Posterior cingulate gyrus (tissue), 11 donors: ENCODE measurements around the gene HMGCL.
"Not testable (repeated sequence)": the region's sequence is repeated elsewhere in the genome, so short reads cannot be mapped to it uniquely, and the experiment has no call there.

Source experiments
- DNase-seq, 10 donors: peaks; one replicate each; pipeline versions ENCODE4 v3.0.0 to v3.0.0-alpha.2; 2020 to 2021; ENCODE audit warnings: mixed read lengths in 3 of 10
- intact Hi-C: fragments of 100-400 bp; cut with DNase I; formaldehyde crosslinking; loops from one replicate; pipeline ENCODE4 v1.15.1; 2023

Gene HMGCL

DNA sequence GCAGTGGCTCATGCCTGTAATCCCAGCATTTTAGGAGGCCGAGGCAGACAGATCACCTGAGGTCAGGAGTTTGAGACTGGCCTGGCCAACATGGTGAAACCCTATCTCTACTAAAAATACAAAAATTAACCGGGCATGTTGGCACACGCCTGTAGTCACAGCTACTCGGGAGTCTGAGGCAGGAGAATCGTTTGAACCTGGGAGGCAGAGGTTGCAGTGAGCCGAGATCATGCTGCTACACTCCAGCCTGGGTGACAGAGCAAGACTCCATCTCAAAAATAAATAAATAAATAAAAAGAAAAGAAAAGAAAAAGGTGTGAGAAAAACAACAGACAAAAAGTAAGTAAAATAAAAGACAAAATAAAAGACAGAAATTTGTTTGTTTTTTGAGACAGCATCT lies 8.9 kb upstream of the HMGCL start:
- DNase-seq, intact Hi-C loops: not testable (repeated sequence)

GRCh38 chr1:23827717-23828116 lies 2.5 kb upstream of the HMGCL start:
- intact Hi-C loops, result loop anchor here (5.0 kb wide), 1 partner anchor 40 kb away; the partner anchor contains the start of gene FUCA1
- DNase-seq, result no peak

DNA sequence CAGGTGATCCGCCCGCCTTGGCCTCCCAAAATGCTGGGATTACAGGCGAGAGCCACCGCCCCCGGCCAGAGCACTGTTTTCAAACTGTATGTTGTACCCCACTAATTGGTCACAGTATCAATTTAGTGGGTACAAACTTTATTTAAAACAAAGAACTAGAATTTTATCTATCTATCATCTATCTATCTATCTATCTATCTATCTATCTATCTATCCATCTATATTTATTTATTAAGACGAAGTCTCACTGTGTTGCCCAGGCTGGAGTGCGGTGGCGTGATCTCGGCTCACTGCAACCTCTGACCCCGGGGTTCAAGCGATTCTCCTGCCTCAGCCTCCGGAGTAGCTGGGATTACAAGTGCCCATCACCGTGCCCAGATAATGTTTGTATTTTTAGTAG lies 1.4 kb upstream of the HMGCL start:
- DNase-seq, result not testable (repeated sequence)
- intact Hi-C loops, result loop anchor here (5.0 kb wide), 1 partner anchor 41 kb away; the partner anchor contains the start of gene FUCA1

DNA sequence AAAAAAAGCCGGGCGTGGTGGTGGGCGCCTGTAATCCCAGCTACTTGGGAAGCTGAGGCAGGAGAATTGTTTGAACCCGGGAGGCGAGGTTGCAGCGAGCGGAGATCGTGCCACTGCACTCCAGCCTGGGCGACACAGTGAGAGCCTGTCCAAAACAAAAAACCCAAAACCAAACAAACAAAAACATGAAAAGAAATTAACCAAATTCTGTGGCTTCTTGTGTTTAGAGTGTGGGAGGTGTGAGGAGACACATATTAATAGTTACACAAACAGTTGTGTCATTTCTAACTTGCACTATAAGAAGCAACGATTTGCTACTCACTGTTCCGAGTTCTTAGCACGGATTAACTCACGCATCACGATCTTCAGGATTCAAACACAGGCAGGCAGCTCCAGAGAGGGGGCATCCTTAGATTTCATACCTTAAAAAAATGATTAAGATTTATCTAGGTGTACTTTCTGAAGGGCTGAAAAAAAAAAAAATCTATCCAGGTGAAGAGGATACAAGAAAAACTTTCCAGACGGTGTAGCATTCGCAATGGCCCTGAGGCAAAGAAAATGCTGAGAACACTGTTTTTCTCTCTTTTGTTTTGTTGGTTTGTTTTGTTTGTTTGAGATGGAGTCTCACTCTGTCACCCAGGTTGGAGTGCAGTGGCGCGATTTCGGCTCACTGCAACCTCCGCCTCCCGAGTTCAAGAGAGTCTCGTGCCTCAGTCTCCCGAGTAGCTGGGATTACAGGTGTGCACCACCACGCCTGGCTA lies 713 bp upstream of the HMGCL start:
- DNase-seq, result peak in 1 of 10 donors; percentile 81
- intact Hi-C loops, result loop anchor here (5.0 kb wide), 1 partner anchor 41 kb away; the partner anchor contains the start of gene FUCA1

DNA sequence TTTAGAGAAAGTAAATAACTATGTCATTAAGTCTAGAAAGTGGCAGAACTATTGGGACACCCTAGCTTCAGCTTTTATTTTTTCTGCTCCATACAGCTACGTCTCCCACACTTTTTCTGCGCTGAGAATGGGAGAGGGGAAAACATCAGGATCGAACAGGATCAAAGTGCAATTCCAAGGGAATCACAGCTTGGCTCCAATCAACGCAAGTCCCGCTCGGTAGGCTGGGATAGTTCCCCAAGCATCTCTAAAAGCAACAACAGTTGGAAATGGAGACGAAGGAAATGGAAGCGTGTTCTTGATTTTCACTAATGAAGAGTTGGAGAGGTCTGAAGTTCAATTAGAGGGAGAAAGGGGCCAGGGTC lies 536 bp downstream of the HMGCL start:
- intact Hi-C loops, result loop anchor here (5.0 kb wide), 1 partner anchor 43 kb away; the partner anchor contains the start of gene FUCA1
- DNase-seq, result no peak

DNA sequence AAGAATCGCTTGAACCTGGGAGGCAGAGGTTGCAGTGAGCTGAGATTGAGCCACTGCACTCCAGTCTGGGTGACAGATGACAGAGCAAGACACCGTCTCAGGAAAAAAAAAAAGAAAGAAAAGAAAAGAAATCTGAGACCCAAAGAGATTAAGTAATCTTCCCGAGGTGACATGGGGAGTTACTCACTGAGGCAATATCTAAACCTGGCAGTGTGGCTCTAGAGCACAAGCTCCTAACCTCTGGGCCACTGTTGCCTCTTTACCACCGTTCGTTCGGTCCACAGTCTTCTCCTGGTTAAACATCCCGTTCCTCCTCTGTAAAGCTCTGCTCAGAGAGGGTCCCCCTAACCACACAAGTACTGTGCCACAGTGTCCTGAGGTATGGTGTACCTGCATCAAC lies 1.5 kb downstream of the HMGCL start:
- intact Hi-C loops, result no loop called here
- DNase-seq, result no peak

DNA sequence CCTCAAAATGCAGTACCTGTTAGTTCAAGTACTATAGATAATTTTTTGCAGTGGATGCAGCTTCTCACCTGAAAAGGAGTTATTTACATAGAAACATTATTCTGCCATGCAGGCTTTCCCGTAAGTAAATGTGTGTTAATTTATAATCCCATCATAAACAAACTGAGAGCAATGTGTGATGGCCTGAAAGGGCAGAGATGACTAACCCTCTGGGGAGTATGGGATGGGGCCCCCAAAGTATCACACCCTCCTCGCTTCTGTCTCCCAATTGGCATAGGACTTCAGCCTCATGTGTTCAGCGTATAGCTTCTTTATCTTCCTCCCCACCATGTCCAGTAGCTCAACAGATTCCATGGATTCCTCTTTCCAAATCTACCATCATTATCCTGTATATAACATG lies 7.6 kb downstream of the HMGCL start:
- no peak for DNase-seq
- intact Hi-C loops, result no loop called here

DNA sequence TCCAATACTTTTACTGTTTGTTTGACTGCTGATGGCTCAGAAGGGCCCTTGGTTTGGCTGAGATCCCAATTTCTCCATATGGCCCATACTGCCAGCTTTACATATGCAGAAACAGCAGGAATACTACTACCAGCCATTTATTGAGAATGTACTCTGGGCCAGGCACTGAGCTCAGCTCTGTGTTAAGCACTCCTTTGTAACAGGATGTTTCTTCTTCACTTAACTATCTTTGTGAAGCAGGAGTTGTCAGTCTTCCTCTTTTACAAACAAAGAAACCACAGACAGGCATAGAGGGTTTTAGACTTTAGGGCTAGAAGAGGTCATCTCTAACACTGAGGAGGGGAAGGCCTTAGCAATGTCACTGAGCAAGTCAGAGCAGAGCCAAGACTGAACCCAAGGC lies 8.3 kb downstream of the HMGCL start:
- DNase-seq, result no peak
- intact Hi-C loops, result no loop called here

DNA sequence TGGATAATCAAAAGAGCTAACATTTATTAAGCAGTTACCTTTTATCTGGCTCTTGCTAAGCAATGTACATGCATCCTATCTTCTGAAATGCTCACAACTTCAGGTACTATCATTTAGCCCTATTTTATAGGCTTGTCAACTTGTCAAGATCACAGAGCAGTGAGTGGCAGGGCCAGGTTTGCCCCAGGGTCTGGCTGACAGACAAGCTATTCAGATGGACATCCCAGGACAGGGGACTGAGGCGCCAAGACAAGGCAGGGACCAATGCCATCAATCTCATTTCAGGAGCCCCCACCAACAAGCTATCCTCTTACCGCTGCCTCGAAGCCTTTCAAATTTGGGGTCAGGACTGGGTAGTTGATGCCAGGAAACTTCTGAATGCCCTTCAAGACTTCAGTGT lies 8.9 kb downstream of the HMGCL start:
- DNase-seq, result peak in 1 of 10 donors; percentile 21
- intact Hi-C loops, result no loop called here

- intact Hi-C loops, result no loop called here
- no peak for DNase-seq
Observed at GRCh38 chr1:23814016-23814415, 11.2 kb downstream of the HMGCL start.

- intact Hi-C loops, result no loop called here
- DNase-seq, result peak in 2 of 10 donors; percentile 39 to 43
Observed at GRCh38 chr1:23810818-23811540, 14.2 kb downstream of the HMGCL start.

- DNase-seq, result peak in 6 of 10 donors; percentile 59 to 94 (median 64)
- intact Hi-C loops, result no loop called here
Observed at GRCh38 chr1:23809751-23810171, 15.5 kb downstream of the HMGCL start.

DNA sequence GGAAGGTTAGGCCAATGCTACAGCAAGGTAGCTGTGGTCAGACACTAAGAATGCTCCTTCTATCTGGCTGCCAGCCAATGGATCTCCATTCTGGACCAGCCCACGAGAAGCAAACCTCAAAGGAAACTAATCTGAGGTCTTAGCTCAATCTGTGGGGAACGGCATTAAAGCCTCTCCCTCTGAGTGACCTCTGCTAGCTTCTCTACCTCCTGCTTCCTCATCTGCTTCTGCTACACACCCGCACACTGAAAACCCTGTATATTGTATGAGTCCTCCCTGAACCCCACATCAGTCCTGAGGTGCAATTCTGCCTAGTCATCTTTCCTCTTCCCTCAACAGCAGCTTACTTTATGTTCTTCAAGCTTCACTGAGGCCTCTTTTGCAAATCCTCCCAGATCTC lies 17.8 kb downstream of the HMGCL start:
- DNase-seq, result no peak

GRCh38 chr1:23806280-23806679 lies 18.9 kb downstream of the HMGCL start:
- DNase-seq, result peak in 1 of 10 donors; percentile 6
- intact Hi-C loops, result no loop called here

More for the DNA sequence above, 17.8 kb downstream of the HMGCL start:
- intact Hi-C loops, result no loop called here

GRCh38 chr1:23805025-23805424 lies 20.2 kb downstream of the HMGCL start:
- intact Hi-C loops, result no loop called here

DNA sequence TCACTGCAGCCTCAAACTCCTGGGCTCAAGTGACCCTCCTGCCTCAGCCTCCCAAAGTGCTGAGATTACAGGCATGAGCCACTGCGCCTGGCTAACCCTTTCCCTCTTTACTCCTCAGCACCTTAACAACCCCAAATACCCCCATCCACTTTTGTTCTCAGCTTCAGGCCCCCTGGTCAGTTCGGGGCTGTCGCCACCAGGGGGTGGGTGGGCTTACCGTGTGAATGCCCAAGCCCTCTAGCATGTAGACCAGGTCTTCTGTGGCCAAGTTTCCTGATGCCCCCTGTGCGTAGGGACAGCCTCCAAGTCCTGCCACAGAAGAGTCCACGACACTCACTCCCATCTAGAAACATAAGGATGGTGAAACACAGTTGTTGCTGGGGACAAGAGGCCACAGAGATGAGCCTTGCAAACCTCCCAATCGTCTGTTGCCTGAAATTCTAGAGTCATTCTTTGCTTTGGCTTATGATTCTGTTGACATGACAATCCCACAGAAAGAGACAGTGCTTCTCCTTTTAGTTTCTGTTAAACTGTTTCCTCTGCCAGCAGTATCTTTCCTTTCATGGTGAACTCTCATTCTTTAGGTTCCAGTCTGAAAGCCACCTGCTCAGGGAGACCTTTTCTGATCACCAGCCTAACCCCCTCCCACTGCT lies 20.9 kb downstream of the HMGCL start:
- DNase-seq, result no peak
- intact Hi-C loops, result loop anchor here (5.0 kb wide), 1 partner anchor 63 kb away; the partner anchor contains the start of gene FUCA1

More at GRCh38 chr1:23805025-23805424, 20.2 kb downstream of the HMGCL start:
- DNase-seq, result peak in 1 of 10 donors; percentile 58

- no peak for DNase-seq
- intact Hi-C loops, result loop anchor here (5.0 kb wide), 1 partner anchor 64 kb away; the partner anchor contains the start of gene FUCA1
Observed at GRCh38 chr1:23803674-23804073, 21.6 kb downstream of the HMGCL start.

DNA sequence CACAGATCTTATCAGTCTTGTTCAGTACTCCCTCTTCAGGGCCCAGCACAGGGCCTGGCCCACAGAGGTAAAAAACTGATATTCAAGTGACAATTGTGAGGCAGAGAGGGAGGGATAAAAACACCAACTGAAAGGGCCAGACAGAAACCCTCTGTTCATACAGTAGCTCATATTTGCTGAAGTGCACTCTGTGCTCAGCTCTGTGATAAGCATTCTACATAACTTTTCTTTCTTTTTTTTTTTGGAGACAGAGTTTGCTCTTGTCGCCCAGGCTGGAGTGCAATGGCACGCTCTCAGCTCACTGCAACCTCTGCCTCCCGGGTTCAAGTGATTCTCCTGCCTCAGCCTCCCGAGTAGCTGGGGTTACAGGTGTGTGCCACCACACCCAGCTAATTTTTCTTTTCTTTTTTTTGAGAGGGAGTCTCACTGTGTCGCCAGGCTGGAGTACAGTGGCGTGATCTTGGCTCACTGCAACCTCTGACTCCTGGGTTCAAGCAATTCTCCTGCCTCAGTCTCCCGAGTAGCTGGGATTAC lies 22.4 kb downstream of the HMGCL start:
- intact Hi-C loops, result loop anchor here (5.0 kb wide), 1 partner anchor 64 kb away; the partner anchor contains the start of gene FUCA1

GRCh38 chr1:23801876-23802275 lies 23.4 kb downstream of the HMGCL start:
- no peak for DNase-seq
- intact Hi-C loops, result loop anchor here (2.0 to 5.0 kb wide), 2 partner anchors 23 to 65 kb away; partner anchors contain the start of genes FUCA1 and PITHD1

More for the DNA sequence above, 22.4 kb downstream of the HMGCL start:
- DNase-seq, result not testable (repeated sequence)

GRCh38 chr1:23801338-23801748 lies 23.9 kb downstream of the HMGCL start:
- intact Hi-C loops, result loop anchor here (2.0 to 5.0 kb wide), 2 partner anchors 23 to 66 kb away; partner anchors contain the start of genes FUCA1 and PITHD1

More at GRCh38 chr1:23801338-23801748, 23.9 kb downstream of the HMGCL start:
- no peak for DNase-seq
